ENCODE data around the gene GZF1.
A peak's percentile ranks its signal among the peaks of the same experiment; 100 is the strongest.

The GZF1 gene

DNA sequence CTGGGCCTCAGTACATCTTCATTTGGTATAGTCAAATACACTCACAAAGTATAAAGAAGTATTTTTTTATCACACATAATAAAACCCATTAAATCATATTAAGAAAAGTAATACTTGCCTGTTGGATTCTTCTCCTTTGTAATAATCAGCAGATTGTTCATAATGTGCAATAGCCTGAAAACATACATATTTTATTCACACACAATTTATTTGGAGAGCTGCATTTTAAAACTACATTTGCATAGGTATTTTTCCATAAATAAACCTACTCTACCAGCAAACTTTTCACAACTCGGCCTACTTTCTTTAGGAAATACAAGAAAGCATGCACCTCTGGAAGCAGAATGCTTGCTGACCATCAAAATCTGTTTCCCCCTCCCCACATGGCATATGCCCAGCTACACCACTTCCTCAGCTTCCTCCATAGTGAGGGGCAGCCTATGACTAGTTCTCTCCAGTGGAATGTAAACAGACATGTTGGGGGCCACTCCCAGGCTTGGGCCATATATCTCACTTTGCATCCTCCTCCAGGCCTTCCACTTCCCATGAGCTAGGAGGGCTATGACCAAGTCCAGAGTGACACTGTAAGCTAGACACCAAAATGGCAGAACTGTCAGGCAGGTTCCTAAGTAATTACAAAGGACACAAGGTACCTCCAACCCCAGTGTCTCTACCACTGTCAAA is 28.3 kb downstream of the GZF1 start:
- no peak for DNase-seq (ENCODE audit: low read depth)
- TF ChIP-seq, protein P1, sequence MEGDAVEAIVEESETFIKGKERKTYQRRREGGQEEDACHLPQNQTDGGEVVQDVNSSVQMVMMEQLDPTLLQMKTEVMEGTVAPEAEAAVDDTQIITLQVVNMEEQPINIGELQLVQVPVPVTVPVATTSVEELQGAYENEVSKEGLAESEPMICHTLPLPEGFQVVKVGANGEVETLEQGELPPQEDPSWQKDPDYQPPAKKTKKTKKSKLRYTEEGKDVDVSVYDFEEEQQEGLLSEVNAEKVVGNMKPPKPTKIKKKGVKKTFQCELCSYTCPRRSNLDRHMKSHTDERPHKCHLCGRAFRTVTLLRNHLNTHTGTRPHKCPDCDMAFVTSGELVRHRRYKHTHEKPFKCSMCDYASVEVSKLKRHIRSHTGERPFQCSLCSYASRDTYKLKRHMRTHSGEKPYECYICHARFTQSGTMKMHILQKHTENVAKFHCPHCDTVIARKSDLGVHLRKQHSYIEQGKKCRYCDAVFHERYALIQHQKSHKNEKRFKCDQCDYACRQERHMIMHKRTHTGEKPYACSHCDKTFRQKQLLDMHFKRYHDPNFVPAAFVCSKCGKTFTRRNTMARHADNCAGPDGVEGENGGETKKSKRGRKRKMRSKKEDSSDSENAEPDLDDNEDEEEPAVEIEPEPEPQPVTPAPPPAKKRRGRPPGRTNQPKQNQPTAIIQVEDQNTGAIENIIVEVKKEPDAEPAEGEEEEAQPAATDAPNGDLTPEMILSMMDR (IDR thresholded peaks at IDR 0.05; ENCODE audit: insufficient read depth, low read depth, low read length, missing control alignments): no peak
- no peak overlapping the region for H3K4me3 ChIP-seq (ENCODE audit: low read depth, low read length)

DNA sequence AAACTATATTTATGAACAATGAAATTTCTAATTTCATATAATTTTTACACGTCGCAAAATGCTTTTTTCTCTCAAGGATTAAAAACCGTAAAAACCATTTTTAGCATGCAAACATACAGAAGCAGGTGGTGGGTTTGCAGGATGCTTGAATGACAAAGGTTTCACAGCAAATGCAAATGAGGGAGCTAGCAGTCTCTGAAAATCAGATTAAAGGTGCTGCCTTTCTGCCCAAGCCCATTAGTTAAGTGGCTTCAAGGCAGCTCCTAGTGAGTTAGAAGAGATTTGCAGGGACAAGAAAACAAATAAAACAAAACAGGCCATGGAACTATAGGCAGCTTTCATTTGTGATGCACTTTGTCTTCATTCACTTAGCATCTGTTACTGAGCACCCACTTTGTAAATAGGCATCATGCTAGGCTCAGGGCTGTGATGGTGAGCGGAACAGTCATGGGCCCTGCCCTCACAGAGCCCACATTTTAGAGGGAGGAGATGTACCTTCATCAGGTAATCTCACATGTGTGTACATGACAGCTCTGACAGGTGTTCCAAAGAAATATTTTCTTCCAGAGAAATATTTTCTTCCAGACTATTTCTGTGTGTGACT is 29.8 kb downstream of the GZF1 start:
- no peak overlapping the region for H3K4me3 ChIP-seq (ENCODE audit: low read depth, low read length)
- DNase-seq (ENCODE audit: low read depth): peak; percentile 9
- TF ChIP-seq, protein P1 (IDR thresholded peaks at IDR 0.05; ENCODE audit: insufficient read depth, low read depth, low read length, missing control alignments): no peak

DNA sequence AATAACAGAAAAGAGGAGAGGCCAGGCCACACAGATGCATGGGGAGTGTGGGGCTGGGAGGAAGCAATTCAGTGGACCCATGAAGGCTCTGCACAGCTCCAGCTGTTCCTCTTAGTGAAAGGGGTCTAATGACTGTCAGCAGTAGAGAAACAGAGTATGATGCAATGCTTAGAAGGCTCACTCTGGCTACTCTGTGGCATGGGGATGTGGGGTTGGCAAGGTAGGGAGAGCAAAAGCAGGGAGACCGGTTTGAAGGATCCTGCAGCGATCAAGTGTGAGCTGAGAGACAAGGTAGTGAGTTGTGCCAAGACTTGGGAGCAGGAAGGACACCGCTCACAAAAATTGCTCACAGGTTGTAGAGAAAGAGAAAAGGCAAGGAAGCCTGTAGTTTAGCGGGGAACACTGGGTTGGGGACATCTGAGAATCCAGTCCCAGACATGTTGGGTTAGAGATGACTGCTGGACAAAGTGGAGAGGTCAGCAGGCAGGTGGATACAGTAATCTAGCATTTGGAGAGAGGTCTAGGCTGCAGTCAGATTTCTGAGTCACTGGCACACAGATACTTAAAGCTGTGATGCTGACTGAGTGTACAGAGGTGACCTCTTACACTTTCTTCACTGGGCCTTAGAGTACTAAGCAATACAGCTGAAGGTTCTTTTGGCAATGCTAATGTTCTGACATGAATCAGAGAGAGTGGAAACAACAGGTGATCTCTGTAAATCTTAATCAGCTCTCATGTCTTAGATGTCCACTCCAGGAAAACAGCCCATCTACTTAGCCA is 32.2 kb downstream of the GZF1 start:
- DNase-seq (ENCODE audit: low read depth): no peak
- no peak overlapping the region for H3K4me3 ChIP-seq (ENCODE audit: low read depth, low read length)
- TF ChIP-seq, protein P1 (IDR thresholded peaks at IDR 0.05; ENCODE audit: insufficient read depth, low read depth, low read length, missing control alignments): no peak

DNA sequence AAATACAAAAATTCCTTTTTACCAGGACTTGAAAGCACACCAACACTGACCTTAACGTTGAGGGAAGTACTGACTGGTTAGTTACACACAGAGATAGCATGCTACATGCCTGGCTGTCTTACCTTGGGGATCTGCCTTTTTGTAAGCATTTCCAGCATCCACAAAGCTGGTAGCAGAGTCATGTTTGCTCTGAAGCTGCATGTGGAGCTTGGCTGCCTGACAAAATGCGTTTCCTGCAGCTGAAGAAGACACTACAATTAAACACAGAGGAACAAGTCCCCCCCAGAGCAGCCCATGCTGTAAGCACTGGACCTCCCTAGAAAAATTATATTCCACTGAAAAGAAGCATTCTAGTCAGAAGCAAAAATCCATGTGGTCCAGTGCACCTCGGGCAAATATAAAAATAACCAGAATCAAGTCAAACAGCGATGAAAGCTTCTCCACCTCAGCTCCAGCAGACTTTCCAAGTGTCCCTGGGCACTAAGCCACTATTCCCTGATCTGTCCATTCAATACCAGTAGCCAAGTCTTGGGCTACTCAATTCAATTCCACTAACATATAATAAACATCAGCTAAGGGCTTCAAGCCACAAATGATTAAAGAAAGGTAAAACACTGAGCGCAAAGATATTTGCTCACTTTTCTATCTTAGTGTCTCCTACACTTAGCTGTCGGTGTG is 35.1 kb downstream of the GZF1 start:
- TF ChIP-seq, protein P1 (IDR thresholded peaks at IDR 0.05; ENCODE audit: insufficient read depth, low read depth, low read length, missing control alignments): no peak
- no peak overlapping the region for H3K4me3 ChIP-seq (ENCODE audit: low read depth, low read length)
- no peak for DNase-seq (ENCODE audit: low read depth)

DNA sequence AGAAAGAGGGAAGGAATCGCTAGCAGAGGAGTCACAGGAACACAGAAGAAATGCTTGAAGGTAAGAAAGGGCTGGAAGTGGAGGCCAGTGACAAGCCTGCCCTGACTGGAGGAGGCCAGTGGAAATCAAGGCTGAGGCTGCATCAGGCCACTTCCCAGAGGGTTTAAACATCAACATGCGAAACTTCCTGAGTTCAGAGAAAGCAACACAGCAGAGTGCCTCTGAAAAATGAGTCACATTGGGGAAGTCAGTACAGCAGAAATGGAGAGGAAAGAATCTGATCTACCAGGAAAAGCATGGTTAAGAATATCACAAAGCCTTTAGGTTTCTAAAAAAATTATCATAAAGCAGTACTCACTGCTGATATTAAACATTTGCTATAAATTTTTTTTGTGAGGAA is 36.0 kb downstream of the GZF1 start:
- TF ChIP-seq, protein P1 (IDR thresholded peaks at IDR 0.05; ENCODE audit: insufficient read depth, low read depth, low read length, missing control alignments): no peak
- DNase-seq (ENCODE audit: low read depth): no peak
- no peak overlapping the region for H3K4me3 ChIP-seq (ENCODE audit: low read depth, low read length)

DNA sequence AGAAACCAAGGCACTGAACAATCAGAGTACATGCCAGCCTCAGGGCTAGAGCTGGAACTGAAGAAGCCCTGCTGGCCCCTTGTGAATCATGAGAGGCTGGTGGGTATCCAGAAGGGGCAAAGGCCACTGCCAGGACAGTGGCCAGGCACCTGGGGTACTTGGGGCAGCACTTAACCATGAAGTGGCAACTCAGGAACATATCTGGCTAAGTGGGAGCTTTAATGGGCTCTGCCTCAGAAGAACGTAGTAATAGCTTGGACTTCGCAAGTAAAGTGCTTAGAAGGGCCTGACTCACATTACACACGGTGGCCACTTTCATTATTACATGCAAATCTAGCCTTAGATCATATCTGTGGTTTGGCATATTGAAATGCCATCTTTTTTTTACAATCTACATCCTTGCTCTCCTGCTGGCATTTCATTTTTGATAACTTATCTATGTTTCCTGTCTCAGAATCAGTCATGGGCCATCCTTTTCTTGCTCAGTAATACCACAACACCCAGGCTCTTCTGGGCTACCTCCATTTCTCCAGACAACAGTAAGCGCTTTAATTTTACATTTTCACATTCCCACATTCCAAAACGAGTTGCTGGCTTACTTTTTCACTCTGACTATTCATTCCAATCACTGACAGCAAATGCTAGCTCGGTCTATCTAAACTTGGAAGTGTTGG is 37.7 kb downstream of the GZF1 start:
- peak; percentile 30 for DNase-seq (ENCODE audit: low read depth)
- TF ChIP-seq, protein P1 (IDR thresholded peaks at IDR 0.05; ENCODE audit: insufficient read depth, low read depth, low read length, missing control alignments): no peak
- no peak overlapping the region for H3K4me3 ChIP-seq (ENCODE audit: low read depth, low read length)
